ENCODE measurements around the gene SLC18A3.
A peak's percentile ranks its signal among the peaks of the same experiment; 100 is the strongest.

Gene SLC18A3

DNA sequence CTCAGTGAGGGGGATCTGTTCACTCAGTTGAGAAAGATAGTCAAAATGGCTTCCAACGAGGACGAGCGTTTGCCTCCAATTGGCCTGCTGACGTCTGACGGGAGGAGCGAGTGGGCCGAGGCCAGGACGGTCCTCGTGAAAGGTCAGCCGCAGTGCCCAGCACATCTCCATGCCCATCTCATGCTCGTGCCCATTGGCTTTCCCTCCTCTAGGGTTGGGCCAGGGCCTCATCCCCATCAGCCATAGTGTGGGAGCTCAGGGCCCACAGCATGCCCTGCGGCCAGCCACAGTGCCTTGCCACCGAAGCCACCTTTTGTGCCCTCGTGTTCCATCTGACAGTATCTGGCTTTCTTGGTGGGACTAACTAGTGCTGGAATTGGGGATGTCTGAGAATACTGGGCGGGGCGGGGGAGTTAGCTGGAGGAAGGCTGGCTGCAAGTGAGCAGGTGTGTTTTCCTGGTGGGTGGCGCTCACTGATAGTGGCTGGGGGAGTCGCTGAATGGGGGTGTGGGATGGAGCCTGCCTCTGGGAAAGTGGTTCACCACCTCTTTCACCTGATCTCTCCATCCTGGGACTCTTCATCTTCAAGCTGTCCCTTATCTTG is 17.6 kb downstream of the SLC18A3 start:
- DNase-seq (ENCODE audit: low read depth): no peak

- no peak for DNase-seq (ENCODE audit: low read depth)
Observed at GRCh38 chr10:49628599-49628998, 18.5 kb downstream of the SLC18A3 start.

- no peak for DNase-seq (ENCODE audit: low read depth)
Observed at GRCh38 chr10:49629431-49629881, 19.3 kb downstream of the SLC18A3 start.

GRCh38 chr10:49631975-49632374 is 21.9 kb downstream of the SLC18A3 start:
- DNase-seq (ENCODE audit: low read depth): no peak

- peak; percentile 7 for DNase-seq (ENCODE audit: low read depth)
Observed at GRCh38 chr10:49632406-49633317, 22.6 kb downstream of the SLC18A3 start.

GRCh38 chr10:49633327-49634068 is 23.4 kb downstream of the SLC18A3 start:
- no peak for DNase-seq (ENCODE audit: low read depth)

DNA sequence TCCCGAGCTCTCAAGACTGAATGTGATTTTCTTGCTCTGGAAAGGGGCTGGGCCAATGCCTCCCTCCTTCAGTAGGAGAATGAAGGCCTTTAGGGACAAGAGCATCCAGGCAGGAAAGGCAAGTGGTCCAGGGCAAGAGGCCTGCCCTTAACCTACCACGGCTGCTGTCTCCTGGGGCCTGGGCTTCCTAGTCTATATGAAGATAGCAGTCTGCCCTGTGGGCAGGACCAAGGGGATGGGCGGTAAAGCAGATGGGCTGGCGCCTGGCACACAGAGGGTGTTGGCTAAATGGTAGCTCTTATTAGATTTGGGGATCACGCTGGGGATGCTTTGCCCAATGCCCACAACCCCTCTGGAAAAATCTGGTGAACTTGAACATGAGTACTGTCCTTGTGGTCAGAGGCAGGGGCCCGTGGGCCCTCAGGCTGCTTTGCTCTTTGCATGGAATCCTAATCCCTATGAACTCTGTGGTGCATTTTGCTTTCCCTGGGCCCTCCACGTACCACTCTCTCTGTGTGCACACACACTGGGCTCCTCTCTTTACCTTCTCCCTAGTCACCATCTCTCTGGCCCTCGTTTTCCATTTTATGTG is 24.1 kb downstream of the SLC18A3 start:
- no peak for DNase-seq (ENCODE audit: low read depth)

GRCh38 chr10:49642311-49642710 is 32.2 kb downstream of the SLC18A3 start:
- DNase-seq (ENCODE audit: low read depth): no peak

DNA sequence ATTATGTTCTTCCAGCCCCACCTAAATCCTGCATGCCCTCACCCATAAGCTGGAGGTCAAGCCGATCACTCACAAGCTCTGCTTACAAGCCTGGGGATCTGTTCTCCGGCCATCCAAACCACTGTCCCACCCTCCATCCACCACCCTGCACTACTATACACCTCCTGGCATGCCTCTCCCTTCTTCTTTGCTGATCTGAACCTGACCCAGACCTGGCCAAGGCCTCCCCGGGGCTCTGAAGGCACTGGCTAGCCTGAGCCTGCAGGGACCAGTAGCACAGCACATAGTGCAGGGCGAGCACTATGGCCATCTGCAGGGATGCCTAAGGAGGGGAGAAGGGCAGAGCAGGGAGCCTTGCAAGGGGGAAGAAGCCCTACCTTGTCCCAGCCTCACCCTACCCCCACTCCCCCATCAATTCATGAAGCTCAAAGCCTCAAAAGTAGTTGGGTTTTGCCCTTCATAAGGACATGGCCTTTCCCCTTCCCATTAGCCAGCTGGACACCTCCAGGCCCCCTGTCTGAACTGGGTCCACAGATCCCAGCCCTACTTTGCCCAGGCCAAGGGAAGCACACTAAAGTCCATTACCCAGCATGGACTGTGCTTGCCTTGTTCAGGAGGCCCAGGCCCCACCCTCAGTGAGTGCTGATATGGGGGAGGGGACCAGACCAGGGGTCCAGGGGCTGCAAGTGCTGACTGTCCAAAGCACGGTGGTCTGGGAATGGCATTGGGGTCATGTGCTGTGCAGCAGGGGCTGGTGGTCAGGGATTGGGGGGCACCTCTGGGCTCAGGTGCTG is 33.3 kb downstream of the SLC18A3 start:
- no peak for DNase-seq (ENCODE audit: low read depth)

DNA sequence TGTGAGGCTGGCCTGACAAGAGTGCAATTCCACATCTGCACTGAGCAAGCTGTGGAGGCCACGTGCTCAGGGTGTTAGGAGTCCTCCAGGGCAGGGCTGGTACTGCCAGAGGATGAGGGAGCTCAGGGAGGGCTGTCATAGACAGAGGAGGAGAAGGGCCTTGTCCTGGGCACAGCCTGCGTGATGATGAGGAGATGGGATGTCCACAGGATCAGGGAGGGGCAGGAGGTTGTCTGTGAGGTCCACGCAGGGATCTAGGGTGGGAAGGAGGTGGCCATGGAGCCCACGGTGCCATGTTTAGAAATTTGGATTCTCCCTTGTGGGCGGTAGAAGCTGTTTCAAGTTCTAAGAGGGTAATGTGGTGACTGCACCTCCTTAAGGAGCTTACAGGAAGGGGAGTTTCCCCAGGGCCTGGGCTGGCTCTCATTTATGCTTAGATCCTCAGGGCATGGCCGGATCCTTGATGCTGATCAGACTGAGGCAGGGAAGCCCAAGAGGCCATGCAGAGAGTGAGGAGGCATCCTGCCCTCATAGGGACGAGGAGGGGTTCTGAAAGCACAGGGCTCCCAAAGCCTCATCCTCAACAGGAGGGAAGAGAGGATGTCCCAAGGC is 34.0 kb downstream of the SLC18A3 start:
- DNase-seq (ENCODE audit: low read depth): no peak

DNA sequence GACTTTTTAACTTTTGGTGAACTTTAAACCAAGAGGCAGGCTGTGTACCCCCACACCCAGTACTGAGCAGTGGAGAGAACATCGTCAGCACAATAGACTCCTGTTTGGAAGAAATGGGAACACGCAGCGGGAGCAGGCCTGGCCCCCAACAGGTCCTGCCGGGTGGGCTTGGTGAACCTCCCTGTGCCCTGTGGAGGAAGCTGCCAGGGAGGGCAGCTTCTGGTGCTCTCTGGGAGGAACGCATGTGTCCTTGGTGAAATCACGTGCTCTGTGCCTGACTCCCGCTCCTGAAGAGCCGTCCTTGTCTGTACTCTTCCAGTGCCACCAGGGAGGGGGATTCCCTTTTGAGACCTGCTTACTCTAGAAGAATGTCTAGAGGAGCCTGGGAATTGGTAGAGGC is 35.3 kb downstream of the SLC18A3 start:
- no peak for DNase-seq (ENCODE audit: low read depth)

DNA sequence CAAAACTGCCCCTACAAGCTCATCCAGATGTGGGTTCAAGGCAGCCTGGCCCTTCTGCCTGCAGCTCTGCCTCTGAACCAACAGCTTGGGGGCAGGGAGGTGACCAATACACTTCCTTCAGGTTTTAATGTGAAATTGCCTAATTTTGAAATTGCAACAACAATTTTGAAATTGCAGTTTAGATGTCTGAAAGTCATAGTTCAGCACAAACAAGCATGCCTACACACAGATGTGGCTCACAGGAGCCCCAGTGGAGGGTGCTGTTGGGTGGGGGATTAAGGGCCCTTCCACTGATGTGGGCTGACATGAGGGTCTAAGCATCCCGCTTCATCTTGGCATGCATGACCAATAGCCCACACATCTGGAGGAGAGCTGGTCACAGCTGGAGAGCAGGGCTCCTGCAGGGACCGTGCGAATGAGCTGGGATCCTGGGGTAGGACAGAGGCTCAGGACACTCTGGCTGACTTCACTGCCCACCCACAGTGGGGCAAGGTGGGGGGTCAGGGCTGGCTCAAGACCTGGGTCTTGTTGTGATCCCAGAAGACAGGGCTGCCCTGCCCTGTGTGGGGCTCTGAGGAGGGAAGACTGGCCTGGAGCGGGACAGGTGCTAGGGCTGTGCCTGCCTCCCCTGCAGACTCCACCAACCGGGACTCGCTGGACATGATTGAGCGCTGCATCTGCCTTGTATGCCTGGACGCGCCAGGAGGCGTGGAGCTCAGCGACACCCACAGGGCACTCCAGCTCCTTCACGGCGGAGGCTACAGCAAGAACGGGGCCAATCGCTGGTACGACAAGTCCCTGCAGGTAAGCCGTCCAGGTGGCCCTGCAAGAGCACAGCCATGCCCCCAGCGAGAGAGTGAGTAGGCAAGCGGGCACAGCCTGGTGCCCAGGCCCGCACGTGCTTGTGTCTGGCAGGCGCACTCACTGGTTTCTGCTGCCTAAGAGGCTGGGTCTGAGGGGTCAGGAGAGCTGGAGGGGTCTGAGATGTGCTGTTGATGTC is 36.1 kb downstream of the SLC18A3 start:
- DNase-seq (ENCODE audit: low read depth): no peak

GRCh38 chr10:49647554-49647953 is 37.4 kb downstream of the SLC18A3 start:
- DNase-seq (ENCODE audit: low read depth): no peak

DNA sequence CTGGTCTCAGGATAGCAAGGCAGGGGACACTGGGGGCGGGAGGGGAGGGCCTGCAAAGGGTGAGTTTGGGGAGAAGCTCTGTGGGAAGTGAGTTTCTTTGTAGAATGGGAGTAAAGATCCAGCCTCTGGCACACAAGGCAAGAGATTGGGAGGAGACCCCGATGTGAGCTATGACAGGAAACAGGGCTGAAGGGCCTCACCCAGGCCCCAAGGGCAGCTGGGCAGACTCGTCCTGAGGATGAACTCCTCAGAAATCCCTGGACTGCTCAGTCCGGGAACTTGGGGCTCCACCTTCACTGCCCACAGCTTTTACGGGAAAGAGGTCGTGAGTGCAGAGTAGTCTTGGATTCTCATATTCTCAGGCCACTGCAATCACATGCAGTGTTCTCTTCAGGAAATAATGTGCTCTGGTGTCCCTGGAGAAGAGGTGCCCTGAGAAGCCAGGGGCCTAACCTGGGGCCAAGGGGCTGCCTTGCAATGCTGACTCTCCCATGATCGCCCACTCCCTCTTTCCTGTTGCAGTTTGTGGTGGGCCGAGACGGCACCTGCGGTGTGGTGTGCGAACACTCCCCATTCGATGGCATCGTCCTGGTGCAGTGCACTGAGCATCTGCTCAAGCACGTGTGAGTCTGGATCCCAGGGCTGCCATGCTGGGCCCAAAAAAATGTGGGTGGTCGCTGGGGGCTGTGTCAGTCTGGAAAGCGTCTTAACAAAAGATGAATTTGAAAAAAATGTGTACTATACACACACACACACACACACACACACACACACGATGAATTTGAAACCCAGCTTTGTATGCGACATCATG is 38.1 kb downstream of the SLC18A3 start:
- DNase-seq (ENCODE audit: low read depth): no peak

GRCh38 chr10:49649294-49649693 is 39.2 kb downstream of the SLC18A3 start:
- peak; percentile 50 for DNase-seq (ENCODE audit: low read depth)

DNA sequence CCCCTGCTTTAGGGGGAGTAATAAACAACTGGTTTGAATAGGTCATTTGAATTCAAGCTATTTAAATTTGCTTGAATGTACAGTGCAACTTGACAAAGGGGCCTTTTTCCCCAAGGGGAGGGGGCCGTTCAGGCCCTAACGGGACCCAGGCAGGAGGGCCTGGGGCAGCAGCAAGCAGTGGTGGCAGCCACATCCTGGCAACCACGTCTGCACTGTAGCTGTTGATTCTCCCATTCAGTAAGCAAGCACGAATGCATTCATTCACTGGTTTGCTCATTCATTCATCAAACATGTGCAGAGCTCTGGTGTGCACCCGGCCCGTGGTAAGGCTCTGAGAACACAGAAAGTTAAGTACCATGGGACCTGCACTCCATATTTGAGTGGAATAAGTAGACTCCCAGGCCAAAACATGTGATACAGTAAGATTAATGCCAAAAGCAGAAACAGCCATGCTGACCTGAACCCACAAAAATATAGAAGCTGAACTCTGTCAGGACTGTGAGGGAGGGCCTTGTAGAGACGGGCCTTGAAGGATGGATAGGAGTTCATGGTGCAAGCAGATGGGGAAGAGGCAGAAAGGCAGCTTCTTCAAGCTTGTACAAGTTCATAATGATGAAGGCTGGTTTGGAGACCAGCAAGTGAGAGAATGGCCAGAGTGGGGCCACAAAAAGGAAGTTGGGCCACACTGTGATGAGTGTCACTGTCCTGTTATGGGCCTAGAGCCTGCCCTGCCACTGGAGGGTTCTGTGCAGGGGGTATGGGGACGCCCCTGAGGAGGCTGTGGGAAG is 40.0 kb downstream of the SLC18A3 start:
- DNase-seq (ENCODE audit: low read depth): no peak

GRCh38 chr10:49650724-49651034 is 40.6 kb downstream of the SLC18A3 start:
- DNase-seq (ENCODE audit: low read depth): no peak

Measured in iris pigment epithelial cell (primary cell).